GM23338 (cell line): ENCODE measurements around the gene SPTLC2. TPM values are rescaled to one million over a fixed set of nuclear protein-coding genes. Genes with fewer than 3 reads are reported as not detected.

ENCODE experiments used
- ATAC-seq: fragments of 200-7000 bp; cut with Tn5 transposase; 3 replicates; pipeline ENCODE4 v1.9.1; 2020
- DNase-seq: peaks from one replicate; pipeline ENCODE4 v3.0.0-alpha.2; 2015; ENCODE audit warnings: low spot score
- H2AFZ ChIP-seq: fragments of 200-600 bp; sonication (generic); 2 replicates; pipeline ENCODE4 v1.8.0; 2016; ENCODE audit warnings: antibody characterized with exemption, mild to moderate bottlenecking, moderate library complexity
- H3F3A ChIP-seq: fragments of 200-600 bp; sonication (generic); replicated peaks from 2 replicates; pipeline ENCODE4 v1.8.0; 2017; ENCODE audit warnings: antibody characterized with exemption, mixed run types, low read depth
- H3K27ac ChIP-seq: fragments of 200-600 bp; sonication (generic); 2 replicates; pipeline ENCODE4 v1.6.1; 2016; ENCODE audit warnings: low read depth
- H3K27me3 ChIP-seq: fragments of 200-600 bp; sonication (generic); 2 replicates; pipeline ENCODE4 v1.8.0; 2016; ENCODE audit warnings: mild to moderate bottlenecking, mixed run types, moderate library complexity; ENCODE audit not compliant: insufficient read depth
- H3K36me3 ChIP-seq: fragments of 200-600 bp; sonication (generic); 2 replicates; pipeline ENCODE4 v1.8.0; 2016; ENCODE audit warnings: mild to moderate bottlenecking; ENCODE audit not compliant: insufficient read depth
- H3K4me1 ChIP-seq: fragments of 200-600 bp; sonication (generic); 2 replicates; pipeline ENCODE4 v1.8.0; 2016; ENCODE audit warnings: mild to moderate bottlenecking, moderate library complexity; ENCODE audit not compliant: insufficient read depth
- H3K4me2 ChIP-seq: fragments of 200-600 bp; sonication (generic); 2 replicates; pipeline ENCODE4 v1.7.1; 2017; ENCODE audit warnings: mixed run types
- H3K4me3 ChIP-seq: fragments of 200-600 bp; sonication (generic); 2 replicates; pipeline ENCODE4 v1.6.1; 2016; ENCODE audit warnings: mixed run types
- H3K79me2 ChIP-seq: fragments of 200-600 bp; sonication (generic); replicated peaks from 2 replicates; pipeline ENCODE4 v1.8.0; 2017; ENCODE audit warnings: mild to moderate bottlenecking; ENCODE audit not compliant: insufficient read depth
- H3K9me2 ChIP-seq: fragments of 200-600 bp; sonication (generic); 2 replicates; pipeline ENCODE4 v1.8.0; 2017; ENCODE audit not compliant: insufficient read depth
- H4K20me1 ChIP-seq: fragments of 200-600 bp; sonication (generic); replicated peaks from 2 replicates; pipeline ENCODE4 v1.8.0; 2017; ENCODE audit warnings: mild to moderate bottlenecking; ENCODE audit not compliant: insufficient read depth
- H3K27ac Mint-ChIP-seq: 2 replicates; pipeline ENCODE4 v1.8.0; 2020; ENCODE audit warnings: inconsistent platforms, mild to moderate bottlenecking, moderate library complexity, mixed read lengths
- H3K27me3 Mint-ChIP-seq: 3 replicates; pipeline ENCODE4 v1.8.0; 2022; ENCODE audit warnings: low read depth, mild to moderate bottlenecking, moderate library complexity, mixed read lengths, inconsistent platforms; ENCODE audit not compliant: insufficient read depth, poor library complexity
- H3K36me3 Mint-ChIP-seq: 3 replicates; pipeline ENCODE4 v1.8.0; 2021; ENCODE audit warnings: low read depth, mild to moderate bottlenecking, inconsistent platforms, moderate library complexity, mixed read lengths
- H3K4me1 Mint-ChIP-seq: 3 replicates; pipeline ENCODE4 v1.8.0; 2020; ENCODE audit warnings: mild to moderate bottlenecking, inconsistent platforms, mixed read lengths
- H3K4me3 Mint-ChIP-seq: 3 replicates; pipeline ENCODE4 v1.8.0; 2021; ENCODE audit warnings: moderate library complexity, mild to moderate bottlenecking, inconsistent platforms, mixed read lengths
- H3K9me3 Mint-ChIP-seq: 3 replicates; pipeline ENCODE4 v1.8.0; 2020; ENCODE audit warnings: moderate library complexity, mild to moderate bottlenecking, inconsistent platforms, mixed read lengths
- CREB1 ChIP-seq: fragments of 250-450 bp; sonication (Bioruptor Pico); IDR thresholded peaks from 2 replicates; pipeline ENCODE4 v1.5.0; 2020; ENCODE audit warnings: low read depth, mild to moderate bottlenecking, moderate library complexity
- CTCF ChIP-seq, 2 experiments: fragments of 200-600 bp in 1 of 2; sonication (generic) in 1 of 2; conservative IDR thresholded peaks; 2 replicates each; pipeline versions ENCODE4 v1.5.1 to v1.6.1; 2016 to 2017; ENCODE audit warnings: antibody characterized with exemption in 2 of 2, low read depth in 2 of 2, mild to moderate bottlenecking in 2 of 2, moderate library complexity in 1 of 2
- ETS1 ChIP-seq: IDR thresholded peaks from 2 replicates; pipeline ENCODE4 v1.6.1; 2016; ENCODE audit warnings: antibody characterized with exemption
- EZH2 ChIP-seq: fragments of 200-600 bp; sonication (generic); IDR thresholded peaks from one replicate; pipeline ENCODE4 v1.8.0; 2017; ENCODE audit warnings: antibody characterized with exemption, mild to moderate bottlenecking, low read depth; ENCODE audit not compliant: unreplicated experiment
- EZH2phosphoT487 ChIP-seq: fragments of 200-600 bp; sonication (generic); IDR thresholded peaks from one replicate; pipeline ENCODE4 v1.8.1; 2018; ENCODE audit warnings: antibody characterized with exemption; ENCODE audit not compliant: unreplicated experiment
- JUNB ChIP-seq: IDR thresholded peaks from one replicate; pipeline ENCODE4 v1.6.1; 2016; ENCODE audit warnings: antibody characterized with exemption; ENCODE audit not compliant: unreplicated experiment
- NANOG ChIP-seq: IDR thresholded peaks from 2 replicates; pipeline ENCODE4 v1.6.1; 2016; ENCODE audit warnings: antibody characterized with exemption, borderline replicate concordance
- REST ChIP-seq: IDR thresholded peaks from one replicate; pipeline ENCODE4 v1.6.1; 2018; ENCODE audit warnings: antibody characterized with exemption; ENCODE audit not compliant: unreplicated experiment
- ZNF114 ChIP-seq: fragments of 250-450 bp; sonication (Bioruptor Pico); IDR thresholded peaks from 2 replicates; pipeline ENCODE4 v1.5.0; 2020; ENCODE audit warnings: mild to moderate bottlenecking, moderate library complexity
- ZNF331 ChIP-seq: fragments of 250-450 bp; sonication (Bioruptor Pico); IDR thresholded peaks from 2 replicates; pipeline ENCODE4 v1.5.0; 2020; ENCODE audit warnings: low read depth, mild to moderate bottlenecking, moderate library complexity
- polyA plus RNA-seq: library from polyadenylated mRNA; unstranded; fragments of >200 nt; fragmentation: Nextera tagmentation; extraction: Ambion mirVana; gene quantifications from 2 replicates; pipeline ENCODE4 v1.2.1, GENCODE V29; 2016
- total RNA-seq: library from RNA; depleted of rRNA; stranded (reverse); fragments of >200 nt; shearing (Covaris generic); gene quantifications from 2 replicates; pipeline ENCODE4 v1.2.3, GENCODE V29; 2014
- TF ChIP-seq, protein P1 (sequence below): fragments of 250-450 bp; sonication (Bioruptor Pico); IDR thresholded peaks from 2 replicates; pipeline ENCODE4 v1.5.0; 2020; ENCODE audit warnings: mild to moderate bottlenecking, moderate library complexity

Gene SPTLC2
- total and polyA plus RNA-seq, 2 experiments from 2014 or later = 22.3 to 38.9 TPM

DNA sequence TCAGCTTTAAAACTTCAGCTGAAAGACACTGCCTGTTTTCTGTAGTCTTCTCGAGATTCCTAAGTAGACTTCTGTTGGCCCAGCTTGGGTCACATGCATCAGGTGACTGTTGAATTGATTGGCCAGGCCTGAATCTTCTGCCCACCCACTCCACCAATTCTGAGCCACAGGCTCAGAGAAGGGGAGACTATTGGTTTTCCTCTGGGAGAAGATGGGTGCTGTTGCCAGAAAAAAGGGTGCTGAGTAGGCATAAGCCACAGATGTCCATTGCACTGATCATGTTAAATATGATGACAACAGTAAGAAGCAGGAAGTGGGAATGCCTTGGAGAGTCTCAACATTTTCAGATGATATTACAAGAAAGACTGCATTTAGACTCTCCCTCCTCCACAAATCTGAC lies 6.8 kb upstream of the SPTLC2 start (continued):
- TF ChIP-seq, protein P1, sequence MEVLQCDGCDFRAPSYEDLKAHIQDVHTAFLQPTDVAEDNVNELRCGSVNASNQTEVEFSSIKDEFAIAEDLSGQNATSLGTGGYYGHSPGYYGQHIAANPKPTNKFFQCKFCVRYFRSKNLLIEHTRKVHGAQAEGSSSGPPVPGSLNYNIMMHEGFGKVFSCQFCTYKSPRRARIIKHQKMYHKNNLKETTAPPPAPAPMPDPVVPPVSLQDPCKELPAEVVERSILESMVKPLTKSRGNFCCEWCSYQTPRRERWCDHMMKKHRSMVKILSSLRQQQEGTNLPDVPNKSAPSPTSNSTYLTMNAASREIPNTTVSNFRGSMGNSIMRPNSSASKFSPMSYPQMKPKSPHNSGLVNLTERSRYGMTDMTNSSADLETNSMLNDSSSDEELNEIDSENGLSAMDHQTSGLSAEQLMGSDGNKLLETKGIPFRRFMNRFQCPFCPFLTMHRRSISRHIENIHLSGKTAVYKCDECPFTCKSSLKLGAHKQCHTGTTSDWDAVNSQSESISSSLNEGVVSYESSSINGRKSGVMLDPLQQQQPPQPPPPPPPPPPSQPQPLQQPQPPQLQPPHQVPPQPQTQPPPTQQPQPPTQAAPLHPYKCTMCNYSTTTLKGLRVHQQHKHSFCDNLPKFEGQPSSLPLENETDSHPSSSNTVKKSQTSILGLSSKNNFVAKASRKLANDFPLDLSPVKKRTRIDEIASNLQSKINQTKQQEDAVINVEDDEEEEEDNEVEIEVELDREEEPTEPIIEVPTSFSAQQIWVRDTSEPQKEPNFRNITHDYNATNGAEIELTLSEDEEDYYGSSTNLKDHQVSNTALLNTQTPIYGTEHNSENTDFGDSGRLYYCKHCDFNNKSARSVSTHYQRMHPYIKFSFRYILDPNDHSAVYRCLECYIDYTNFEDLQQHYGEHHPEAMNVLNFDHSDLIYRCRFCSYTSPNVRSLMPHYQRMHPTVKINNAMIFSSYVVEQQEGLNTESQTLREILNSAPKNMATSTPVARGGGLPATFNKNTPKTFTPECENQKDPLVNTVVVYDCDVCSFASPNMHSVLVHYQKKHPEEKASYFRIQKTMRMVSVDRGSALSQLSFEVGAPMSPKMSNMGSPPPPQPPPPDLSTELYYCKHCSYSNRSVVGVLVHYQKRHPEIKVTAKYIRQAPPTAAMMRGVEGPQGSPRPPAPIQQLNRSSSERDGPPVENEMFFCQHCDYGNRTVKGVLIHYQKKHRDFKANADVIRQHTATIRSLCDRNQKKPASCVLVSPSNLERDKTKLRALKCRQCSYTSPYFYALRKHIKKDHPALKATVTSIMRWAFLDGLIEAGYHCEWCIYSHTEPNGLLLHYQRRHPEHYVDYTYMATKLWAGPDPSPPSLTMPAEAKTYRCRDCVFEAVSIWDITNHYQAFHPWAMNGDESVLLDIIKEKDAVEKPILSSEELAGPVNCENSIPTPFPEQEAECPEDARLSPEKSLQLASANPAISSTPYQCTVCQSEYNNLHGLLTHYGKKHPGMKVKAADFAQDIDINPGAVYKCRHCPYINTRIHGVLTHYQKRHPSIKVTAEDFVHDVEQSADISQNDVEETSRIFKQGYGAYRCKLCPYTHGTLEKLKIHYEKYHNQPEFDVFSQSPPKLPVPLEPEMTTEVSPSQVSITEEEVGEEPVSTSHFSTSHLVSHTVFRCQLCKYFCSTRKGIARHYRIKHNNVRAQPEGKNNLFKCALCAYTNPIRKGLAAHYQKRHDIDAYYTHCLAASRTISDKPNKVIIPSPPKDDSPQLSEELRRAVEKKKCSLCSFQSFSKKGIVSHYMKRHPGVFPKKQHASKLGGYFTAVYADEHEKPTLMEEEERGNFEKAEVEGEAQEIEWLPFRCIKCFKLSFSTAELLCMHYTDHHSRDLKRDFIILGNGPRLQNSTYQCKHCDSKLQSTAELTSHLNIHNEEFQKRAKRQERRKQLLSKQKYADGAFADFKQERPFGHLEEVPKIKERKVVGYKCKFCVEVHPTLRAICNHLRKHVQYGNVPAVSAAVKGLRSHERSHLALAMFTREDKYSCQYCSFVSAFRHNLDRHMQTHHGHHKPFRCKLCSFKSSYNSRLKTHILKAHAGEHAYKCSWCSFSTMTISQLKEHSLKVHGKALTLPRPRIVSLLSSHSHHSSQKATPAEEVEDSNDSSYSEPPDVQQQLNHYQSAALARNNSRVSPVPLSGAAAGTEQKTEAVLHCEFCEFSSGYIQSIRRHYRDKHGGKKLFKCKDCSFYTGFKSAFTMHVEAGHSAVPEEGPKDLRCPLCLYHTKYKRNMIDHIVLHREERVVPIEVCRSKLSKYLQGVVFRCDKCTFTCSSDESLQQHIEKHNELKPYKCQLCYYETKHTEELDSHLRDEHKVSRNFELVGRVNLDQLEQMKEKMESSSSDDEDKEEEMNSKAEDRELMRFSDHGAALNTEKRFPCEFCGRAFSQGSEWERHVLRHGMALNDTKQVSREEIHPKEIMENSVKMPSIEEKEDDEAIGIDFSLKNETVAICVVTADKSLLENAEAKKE = no peak
- TF ChIP-seq EZH2phosphoT487 (no peak), JUNB (no peak), ETS1 (no peak), CTCF (conservative IDR thresholded peaks at IDR 0.05; ENCODE audit: low read depth in 2 of 2) (no peak)

GRCh38 chr14:77622366-77622961 lies 6.0 kb upstream of the SPTLC2 start:
- Histone ChIP-seq H3K36me3 (no peaks in the 10 kb centered on the region), H3F3A (no peaks in the 10 kb centered on the region), H3K4me2 (no peak overlapping the region), H3K9me2 (no peaks in the 10 kb centered on the region), H3K27ac (no peak overlapping the region), H3K79me2 (no peaks in the 10 kb centered on the region), H3K27me3 (no peaks in the 10 kb centered on the region), H3K4me1 (peaks cover 7% of the 10 kb centered on the region), H3K4me3 (no peak overlapping the region), H4K20me1 (no peaks in the 10 kb centered on the region), H2AFZ (no peak overlapping the region)
- H3K4me3 Mint-ChIP-seq = no peak overlapping the region
- ATAC-seq = no peak
- H3K4me1 Mint-ChIP-seq = peaks cover 8% of the 10 kb centered on the region
- H3K27ac Mint-ChIP-seq = no peak overlapping the region
- H3K9me3 Mint-ChIP-seq = no peaks in the 10 kb centered on the region
- no peak for DNase-seq
- H3K36me3 Mint-ChIP-seq = no peaks in the 10 kb centered on the region; the same call in 2 of the 3 replicates
- no peaks in the 10 kb centered on the region for H3K27me3 Mint-ChIP-seq
- TF ChIP-seq ZNF114 (CRISPR knock-in tag) (no peak), NANOG (no peak), ZNF331 (CRISPR knock-in tag) (no peak), ETS1 (no peak), EZH2 (no peak), JUNB (no peak), EZH2phosphoT487 (no peak), REST (no peak), CREB1 (CRISPR knock-in tag) (no peak)
